GM21737 (cell line): ENCODE data around the gene MEIS3.

ENCODE experiments used
- ATAC-seq: cut with Tn5 transposase; IDR thresholded peaks from one replicate; pipeline ENCODE4 v1.9.1; 2021; ENCODE audit warnings: mild to moderate bottlenecking, moderate library complexity; ENCODE audit not compliant: unreplicated experiment

The MEIS3 gene

GRCh38 chr19:47435883-47436417, 16.6 kb upstream of the MEIS3 start:
- ATAC-seq = no peak

GRCh38 chr19:47435196-47435595, 15.9 kb upstream of the MEIS3 start:
- ATAC-seq = no peak

- ATAC-seq = no peak
These were observed 14.8 kb upstream of the MEIS3 start for GRCh38 chr19:47434088-47434487.

GRCh38 chr19:47433121-47433520, 13.8 kb upstream of the MEIS3 start:
- no peak for ATAC-seq

GRCh38 chr19:47432499-47432898, 13.2 kb upstream of the MEIS3 start:
- no peak for ATAC-seq

GRCh38 chr19:47432091-47432490, 12.8 kb upstream of the MEIS3 start:
- ATAC-seq = no peak

GRCh38 chr19:47430041-47430802, 10.9 kb upstream of the MEIS3 start:
- no peak for ATAC-seq

GRCh38 chr19:47429140-47429793, 9.9 kb upstream of the MEIS3 start:
- no peak for ATAC-seq

- peak; percentile 65 for ATAC-seq
These were observed 9.0 kb upstream of the MEIS3 start for GRCh38 chr19:47428177-47428894.

GRCh38 chr19:47427241-47428176, 8.2 kb upstream of the MEIS3 start:
- ATAC-seq = peak; percentile 8

- no peak for ATAC-seq
These were observed 4.0 kb upstream of the MEIS3 start for GRCh38 chr19:47423203-47423882.

GRCh38 chr19:47422417-47423163, 3.3 kb upstream of the MEIS3 start:
- ATAC-seq = no peak

GRCh38 chr19:47421844-47422395, 2.6 kb upstream of the MEIS3 start:
- ATAC-seq = no peak

- no peak for ATAC-seq
These were observed 2.0 kb upstream of the MEIS3 start for GRCh38 chr19:47421244-47421786.

- ATAC-seq = no peak
These were observed 462 bp upstream of the MEIS3 start for GRCh38 chr19:47419789-47420188.

- no peak for ATAC-seq
These were observed 666 bp downstream of the MEIS3 start for GRCh38 chr19:47418692-47419029.

- ATAC-seq = no peak
These were observed 1.3 kb downstream of the MEIS3 start for GRCh38 chr19:47417746-47418691.
